Body of pancreas (tissue), 4 donors: Measurements from ENCODE around the gene SLC8A2.

ENCODE experiments used
- CTCF ChIP-seq, 7 experiments: fragments of 450-650 bp in 4 of 7; fragments of 200-600 bp in 3 of 7; sonication (generic) in 3 of 7; IDR thresholded peaks; one replicate each; pipeline ENCODE4 v1.5.1; 2016 to 2019; ENCODE audit warnings: antibody characterized with exemption in 7 of 7
- POLR2A ChIP-seq, 3 donors: fragments of 450-650 bp; IDR thresholded peaks; one replicate each; pipeline ENCODE4 v1.6.1; 2016; ENCODE audit warnings: antibody characterized with exemption in 3 of 3, mild to moderate bottlenecking in 2 of 3

- TF ChIP-seq CTCF (IDR thresholded peaks at IDR 0.05): no peak
- no peak for TF ChIP-seq POLR2A (IDR thresholded peaks at IDR 0.05)
These were observed 38.6 kb downstream of the SLC8A2 start for GRCh38 chr19:47433121-47433520.
